GM18505 (cell line): ENCODE data around the gene TTYH3.

Source experiments
- ATAC-seq: cut with Tn5 transposase; IDR thresholded peaks from one replicate; pipeline ENCODE4 v1.9.1; 2021; ENCODE audit not compliant: unreplicated experiment
- POLR2A ChIP-seq: IDR thresholded peaks from 4 replicates; pipeline ENCODE4 v1.6.1; 2011; ENCODE audit warnings: borderline replicate concordance; ENCODE audit not compliant: insufficient read depth, insufficient read length; ENCODE audit errors: extremely low read depth

TTYH3 gene

GRCh38 chr7:2628891-2629290 is 2.9 kb upstream of the TTYH3 start:
- no peak for ATAC-seq
- TF ChIP-seq POLR2A, result no peak

GRCh38 chr7:2629746-2630681 is 1.8 kb upstream of the TTYH3 start:
- no peak for TF ChIP-seq POLR2A
- ATAC-seq, result no peak

GRCh38 chr7:2632733-2633537 is 1.1 kb downstream of the TTYH3 start:
- no peak for TF ChIP-seq POLR2A
- no peak for ATAC-seq

- no peak for ATAC-seq
- no peak for TF ChIP-seq POLR2A
Observed at GRCh38 chr7:2633538-2634266, 1.9 kb downstream of the TTYH3 start.

DNA sequence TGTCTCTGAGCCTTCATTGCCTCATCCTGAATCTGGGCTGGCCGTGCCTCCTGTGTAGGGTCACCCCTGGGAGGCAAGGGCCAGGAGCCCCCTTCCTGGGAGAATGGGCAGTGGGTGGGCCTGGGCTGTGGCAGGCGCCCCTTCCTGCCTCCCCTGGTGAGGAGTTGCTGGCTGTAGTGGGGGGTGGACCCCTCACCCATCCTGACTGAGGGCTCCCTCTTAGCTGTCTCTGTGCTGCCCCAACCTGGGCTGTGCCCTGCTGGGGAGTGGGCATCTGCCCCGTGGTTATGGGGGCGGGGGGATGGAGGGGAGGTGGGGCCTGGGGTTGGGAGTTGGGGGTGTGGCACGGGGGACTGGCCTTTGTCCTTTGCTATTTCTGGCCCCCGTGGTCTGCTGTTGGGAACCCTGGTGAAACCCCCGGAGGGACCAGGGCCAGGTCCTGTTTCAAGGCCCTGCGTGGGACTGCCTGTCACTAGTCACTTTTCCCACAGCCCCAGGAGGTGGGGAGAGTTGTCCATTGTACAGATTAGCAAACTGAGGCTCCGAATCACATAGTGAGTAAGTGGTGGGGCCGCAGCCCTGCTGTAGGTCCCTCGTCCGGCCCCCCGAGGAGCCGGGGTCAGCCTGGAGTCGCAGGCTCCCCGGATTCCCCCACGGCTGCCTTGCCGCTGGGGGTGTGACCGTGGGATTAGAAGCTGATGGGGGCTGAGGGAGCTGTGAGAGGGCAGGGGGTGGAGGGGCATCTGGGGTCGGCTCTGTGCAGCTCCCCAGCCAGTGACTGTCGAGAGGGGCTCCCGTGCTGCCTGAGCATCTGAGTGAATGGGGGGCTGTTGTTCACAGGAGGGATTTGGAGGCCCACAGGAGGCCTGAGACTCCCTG is 2.7 kb downstream of the TTYH3 start:
- TF ChIP-seq POLR2A, result no peak
- no peak for ATAC-seq

DNA sequence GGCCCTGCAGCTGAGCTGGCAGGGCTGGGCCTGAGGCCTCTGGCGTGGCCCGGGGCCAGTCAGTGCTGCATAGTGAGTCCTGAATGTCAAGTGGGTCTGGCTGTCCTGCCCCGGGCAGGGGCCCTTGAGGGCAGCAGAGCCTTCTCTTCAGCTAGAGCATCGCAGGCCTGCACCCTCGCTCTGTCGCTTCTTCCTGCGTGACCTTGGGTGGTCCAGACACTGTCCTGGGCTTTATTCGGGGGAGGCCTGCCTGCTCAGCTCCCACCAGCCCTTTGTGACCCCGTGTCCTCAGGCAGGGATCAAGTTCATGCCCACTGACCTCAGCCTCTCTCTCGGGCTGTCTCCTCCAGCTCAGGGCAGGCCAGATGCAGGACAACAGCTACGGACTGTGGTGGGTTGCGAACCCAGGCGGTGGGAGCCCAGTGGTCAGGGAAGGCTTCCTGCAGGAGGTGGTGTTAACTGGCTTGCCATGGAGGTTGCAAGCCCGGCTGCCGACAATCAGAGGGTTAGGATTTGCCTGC is 3.4 kb downstream of the TTYH3 start:
- TF ChIP-seq POLR2A, result no peak
- ATAC-seq, result no peak

DNA sequence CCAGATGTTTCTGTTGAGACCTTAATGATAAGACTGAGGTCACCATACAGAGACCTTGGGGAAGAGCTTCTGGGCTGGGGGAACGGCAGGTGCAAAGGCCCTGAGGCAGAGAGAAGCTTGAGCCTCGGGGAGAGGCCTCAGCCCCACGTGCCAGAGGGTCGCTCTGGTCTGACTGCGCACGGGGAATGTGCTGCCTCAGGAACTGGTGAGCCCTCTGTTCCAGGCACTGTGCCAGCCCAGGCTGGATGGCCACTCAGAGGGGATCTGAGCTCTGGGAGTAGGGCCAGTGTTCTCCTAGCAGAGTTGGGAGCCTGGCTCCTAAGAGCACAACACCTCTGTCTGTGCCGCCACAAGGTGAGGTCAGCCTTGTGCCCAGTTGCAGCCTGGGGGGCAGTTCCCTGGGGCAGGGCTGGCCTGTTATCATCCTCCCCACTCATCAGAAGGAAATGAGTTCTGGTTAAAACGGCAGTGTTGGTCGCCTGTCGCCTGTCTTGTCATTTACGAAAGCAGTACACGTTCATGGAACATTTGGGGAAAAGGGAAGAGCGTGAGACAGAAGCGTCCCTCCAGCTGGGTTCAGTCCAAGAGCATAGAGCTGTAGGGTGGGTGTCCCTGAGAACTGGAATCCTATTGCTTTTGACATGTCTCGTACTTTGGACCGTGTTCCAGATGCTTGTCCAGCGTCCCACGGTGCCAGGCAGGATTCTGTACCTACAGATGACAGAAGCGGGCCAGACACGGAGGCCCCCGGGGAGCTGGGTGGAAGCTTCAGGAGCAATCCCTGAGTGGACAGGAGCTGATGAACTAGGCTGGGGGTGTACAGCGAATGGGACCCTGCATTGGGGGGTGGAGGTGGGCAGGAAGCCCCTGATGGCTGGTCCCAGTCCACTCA is 4.3 kb downstream of the TTYH3 start:
- no peak for TF ChIP-seq POLR2A
- ATAC-seq, result no peak

DNA sequence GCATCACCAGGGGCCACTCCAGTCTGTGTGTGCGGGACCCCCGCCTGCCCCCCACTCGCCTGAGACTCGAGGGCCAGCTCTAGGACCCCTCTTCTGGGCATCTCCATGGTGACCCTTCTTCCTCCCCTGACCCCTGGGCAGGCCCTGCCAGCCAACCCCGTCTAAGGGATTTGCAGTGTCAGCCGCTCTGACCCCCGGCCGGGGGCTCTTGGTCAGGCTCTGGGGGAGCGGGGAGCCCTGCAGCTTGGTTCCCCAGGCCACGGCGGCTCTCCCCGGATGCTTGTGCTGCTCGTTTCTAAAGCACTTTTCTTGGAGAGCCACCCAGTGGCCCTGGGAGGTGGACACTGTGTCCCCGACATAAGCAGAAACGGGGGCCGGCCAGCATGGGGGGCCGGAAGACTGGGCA is 5.3 kb downstream of the TTYH3 start:
- no peak for TF ChIP-seq POLR2A
- no peak for ATAC-seq

DNA sequence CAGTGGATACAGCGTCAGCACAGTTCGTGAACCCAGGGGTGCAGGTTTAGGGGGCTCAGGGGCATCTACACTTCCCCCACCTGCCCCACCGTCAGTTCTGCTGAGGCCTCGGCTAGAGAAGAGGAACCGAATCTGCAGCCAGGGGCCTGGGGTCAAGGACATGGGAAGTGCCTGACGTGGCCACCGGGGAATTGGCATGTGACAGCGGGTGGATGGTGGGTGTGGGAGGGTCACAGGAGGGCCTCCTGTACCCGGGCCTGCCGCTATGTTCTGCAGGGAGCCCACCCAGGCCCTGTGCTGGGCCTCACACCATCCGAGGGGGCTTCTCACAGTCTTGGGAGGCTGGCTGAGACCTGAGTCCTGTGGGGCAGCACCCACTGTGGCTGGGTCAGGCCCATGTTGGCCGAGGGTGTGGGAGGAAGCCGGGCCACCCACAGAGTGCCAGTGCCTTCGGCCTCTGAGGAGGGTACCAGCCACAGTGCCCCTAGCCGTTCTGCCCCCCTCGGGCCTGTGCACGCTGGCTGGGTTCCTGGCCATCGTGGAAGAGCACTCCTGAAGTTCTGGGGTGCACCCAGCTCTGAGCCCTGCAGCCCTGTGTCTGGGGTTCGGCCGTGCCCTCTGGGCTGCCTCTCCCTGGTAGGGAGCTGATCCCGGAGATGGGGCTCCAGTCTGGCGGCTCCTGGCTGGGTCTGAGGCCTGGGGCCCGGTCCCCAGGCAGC is 5.9 kb downstream of the TTYH3 start:
- ATAC-seq, result no peak
- no peak for TF ChIP-seq POLR2A

GRCh38 chr7:2638224-2638991 is 6.6 kb downstream of the TTYH3 start:
- no peak for ATAC-seq
- TF ChIP-seq POLR2A, result no peak
